GM12875 (cell line): ENCODE measurements around the gene FAM111A.

ENCODE experiments used
- H3K4me3 ChIP-seq: one replicate; pipeline ENCODE4 v1.5.1; 2011; ENCODE audit warnings: low read depth, low read length, control low read depth
- CTCF ChIP-seq: IDR thresholded peaks from 2 replicates; pipeline ENCODE4 v1.5.1; 2011; ENCODE audit warnings: low read depth, mild to moderate bottlenecking, control low read depth, inconsistent platforms, low read length, moderate library complexity, borderline replicate concordance; ENCODE audit not compliant: insufficient read depth

FAM111A gene

GRCh38 chr11:59164028-59164427 lies 21.4 kb downstream of the FAM111A start:
- no peak overlapping the region for H3K4me3 ChIP-seq
- no peak for TF ChIP-seq CTCF

GRCh38 chr11:59171508-59172322 lies 29.1 kb downstream of the FAM111A start, which contains the start of gene DTX4:
Gene DTX4, plus strand, starts transcription at chr11:59172132. Its CDS starts 464 bp downstream, at chr11:59172596.
- peak; percentile 93 for TF ChIP-seq CTCF
- peak within 1 kb of the TSS; percentile 91 for H3K4me3 ChIP-seq

- TF ChIP-seq CTCF, result no peak
- H3K4me3 ChIP-seq, result peak overlapping the region; percentile 91
These were observed 29.9 kb downstream of the FAM111A start for GRCh38 chr11:59172345-59173079.

- no peak for TF ChIP-seq CTCF
- H3K4me3 ChIP-seq, result peak overlapping the region; percentile 91
These were observed 30.7 kb downstream of the FAM111A start for GRCh38 chr11:59173080-59173963.

- peak overlapping the region; percentile 91 for H3K4me3 ChIP-seq
- TF ChIP-seq CTCF, result no peak
These were observed 31.5 kb downstream of the FAM111A start for GRCh38 chr11:59173964-59174663.

GRCh38 chr11:59174664-59175033 lies 32.0 kb downstream of the FAM111A start:
- H3K4me3 ChIP-seq, result no peak overlapping the region
- no peak for TF ChIP-seq CTCF
